GM18873 (cell line): ENCODE data around the gene CAMK2B.
"Not testable (repeated sequence)": the region's sequence is repeated elsewhere in the genome, so short reads cannot be mapped to it uniquely, and the experiment has no call there.

Experiments
- ATAC-seq: cut with Tn5 transposase; IDR thresholded peaks from one replicate; pipeline ENCODE4 v1.9.1; 2021; ENCODE audit warnings: mild to moderate bottlenecking, moderate library complexity, moderate number of reproducible peaks; ENCODE audit not compliant: unreplicated experiment, low FRiP score

CAMK2B gene

GRCh38 chr7:44183386-44183785 lies 142.0 kb downstream of the CAMK2B start:
- no peak for ATAC-seq

- no peak for ATAC-seq
These were observed 142.6 kb downstream of the CAMK2B start for GRCh38 chr7:44182827-44183226.

- ATAC-seq = no peak
These were observed 144.8 kb downstream of the CAMK2B start for GRCh38 chr7:44180631-44181030.

- no peak for ATAC-seq
These were observed 147.7 kb downstream of the CAMK2B start for GRCh38 chr7:44177570-44178131.

GRCh38 chr7:44176486-44176885 lies 148.9 kb downstream of the CAMK2B start:
- no peak for ATAC-seq

GRCh38 chr7:44175730-44176129 lies 149.7 kb downstream of the CAMK2B start:
- ATAC-seq = no peak

GRCh38 chr7:44174694-44174948 lies 150.8 kb downstream of the CAMK2B start:
- ATAC-seq = not testable (repeated sequence)

- ATAC-seq = no peak
These were observed 151.3 kb downstream of the CAMK2B start for GRCh38 chr7:44173911-44174693.

GRCh38 chr7:44172803-44173424 lies 152.5 kb downstream of the CAMK2B start:
- no peak for ATAC-seq

- ATAC-seq = no peak
These were observed 153.0 kb downstream of the CAMK2B start for GRCh38 chr7:44172352-44172751.

GRCh38 chr7:44171901-44172300 lies 153.5 kb downstream of the CAMK2B start:
- ATAC-seq = not testable (repeated sequence)

GRCh38 chr7:44167920-44168319 lies 157.5 kb downstream of the CAMK2B start:
- ATAC-seq = no peak
